Islet precursor cell (in vitro differentiated cells): ENCODE measurements around the gene METAP1D.
A peak's percentile ranks its signal among the peaks of the same experiment; 100 is the strongest.

ENCODE experiments used
- DNase-seq: peaks from one replicate; pipeline ENCODE4 v3.0.0-alpha.2; 2018

Gene METAP1D

GRCh38 chr2:172093416-172094293, 93.9 kb downstream of the METAP1D start:
- no peak for DNase-seq

- peak; percentile 78 for DNase-seq
These were observed 94.8 kb downstream of the METAP1D start for GRCh38 chr2:172094294-172095145.

GRCh38 chr2:172095146-172095904, 95.6 kb downstream of the METAP1D start:
- peak; percentile 97 for DNase-seq

- peak; percentile 83 for DNase-seq
These were observed 96.3 kb downstream of the METAP1D start for GRCh38 chr2:172095905-172096625.

- peak; percentile 97 for DNase-seq
These were observed 97.1 kb downstream of the METAP1D start for GRCh38 chr2:172096626-172097547.

GRCh38 chr2:172097557-172098131, 97.9 kb downstream of the METAP1D start:
- peak; percentile 76 for DNase-seq

- DNase-seq: peak; percentile 55
These were observed 98.5 kb downstream of the METAP1D start for GRCh38 chr2:172098287-172098649.

- DNase-seq: peak; percentile 98
These were observed 99.1 kb downstream of the METAP1D start for GRCh38 chr2:172098650-172099471.

GRCh38 chr2:172099472-172100079, 99.8 kb downstream of the METAP1D start:
- DNase-seq: no peak

GRCh38 chr2:172100080-172100934, 100.6 kb downstream of the METAP1D start:
- DNase-seq: peak; percentile 67

- no peak for DNase-seq
These were observed 101.4 kb downstream of the METAP1D start for GRCh38 chr2:172100935-172101820.

GRCh38 chr2:172101821-172102390, 102.2 kb downstream of the METAP1D start:
- DNase-seq: peak; percentile 78

- peak; percentile 98 for DNase-seq
These were observed 102.9 kb downstream of the METAP1D start, which contains the start of gene DLX2 for GRCh38 chr2:172102391-172103359. Gene DLX2 (minus strand): TSS chr2:172102900. CDS start chr2:172102538, 362 bp downstream.

- DNase-seq: peak; percentile 95
These were observed 103.9 kb downstream of the METAP1D start for GRCh38 chr2:172103471-172104272.
